ENCODE measurements around the gene EXOC6. TPM values are rescaled to one million over a fixed set of nuclear protein-coding genes. Genes with fewer than 3 reads are reported as not detected.
A peak's percentile ranks its signal among the peaks of the same experiment; 100 is the strongest.

The EXOC6 gene
- polyA plus RNA-seq, 1 experiment, result 23.8 TPM

DNA sequence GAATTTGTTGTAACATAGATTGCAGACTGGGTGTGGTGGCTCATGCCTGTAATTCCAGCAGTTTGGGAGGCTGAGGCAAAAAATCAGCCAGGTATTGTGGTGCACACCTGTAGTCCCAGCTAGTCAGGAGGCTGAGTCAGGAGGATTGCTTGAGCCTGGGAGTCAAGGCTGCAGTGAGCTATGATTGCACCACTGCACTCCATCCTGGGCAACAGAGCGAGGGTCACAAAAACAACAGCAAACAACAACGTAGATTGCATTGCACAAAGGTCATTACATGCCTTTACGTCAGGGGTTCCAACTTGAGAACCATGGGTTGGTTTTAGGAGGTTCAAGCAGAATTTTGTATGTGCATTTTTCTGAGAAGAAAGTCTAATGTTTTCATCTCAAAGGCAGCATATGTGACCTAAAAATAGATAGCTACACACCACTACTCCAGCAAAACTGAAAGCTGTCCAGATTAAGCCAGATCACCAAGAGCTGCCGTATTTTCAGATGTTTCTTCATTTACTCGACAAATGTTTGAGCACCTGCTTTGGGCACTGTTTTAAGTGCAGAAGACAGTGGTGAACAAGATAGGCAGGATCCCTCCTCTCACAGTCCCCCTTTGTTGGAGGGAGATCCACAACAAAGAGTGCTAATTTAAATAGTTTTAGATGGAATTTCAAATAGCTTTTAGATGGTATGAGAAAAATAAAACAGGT is 183.9 kb downstream of the EXOC6 start:
- ChIA-PET CTCF (interaction anchor here (0.8 to 6.4 kb wide), 4 partner anchors 11 to 31 kb away, joined by 3 to 42 read pairs (median 4); no protein-coding TSS in a partner anchor), POLR2A (interaction anchor here (0.7 kb wide), 1 partner anchor 43 kb away, joined by 3 read pairs; no protein-coding TSS in a partner anchor)
- DNase-seq (ENCODE audit: low read depth), result no peak
- H3K36me3 ChIP-seq (ENCODE audit: control insufficient read depth, insufficient read depth, low read length), result no peaks in the 10 kb centered on the region
- no peak overlapping the region for H3K4me3 ChIP-seq (ENCODE audit: low read depth, low read length)
- no peaks in the 10 kb centered on the region for H3K27me3 ChIP-seq (ENCODE audit: control insufficient read depth, insufficient read depth, low read length)
- TF ChIP-seq, protein P1, sequence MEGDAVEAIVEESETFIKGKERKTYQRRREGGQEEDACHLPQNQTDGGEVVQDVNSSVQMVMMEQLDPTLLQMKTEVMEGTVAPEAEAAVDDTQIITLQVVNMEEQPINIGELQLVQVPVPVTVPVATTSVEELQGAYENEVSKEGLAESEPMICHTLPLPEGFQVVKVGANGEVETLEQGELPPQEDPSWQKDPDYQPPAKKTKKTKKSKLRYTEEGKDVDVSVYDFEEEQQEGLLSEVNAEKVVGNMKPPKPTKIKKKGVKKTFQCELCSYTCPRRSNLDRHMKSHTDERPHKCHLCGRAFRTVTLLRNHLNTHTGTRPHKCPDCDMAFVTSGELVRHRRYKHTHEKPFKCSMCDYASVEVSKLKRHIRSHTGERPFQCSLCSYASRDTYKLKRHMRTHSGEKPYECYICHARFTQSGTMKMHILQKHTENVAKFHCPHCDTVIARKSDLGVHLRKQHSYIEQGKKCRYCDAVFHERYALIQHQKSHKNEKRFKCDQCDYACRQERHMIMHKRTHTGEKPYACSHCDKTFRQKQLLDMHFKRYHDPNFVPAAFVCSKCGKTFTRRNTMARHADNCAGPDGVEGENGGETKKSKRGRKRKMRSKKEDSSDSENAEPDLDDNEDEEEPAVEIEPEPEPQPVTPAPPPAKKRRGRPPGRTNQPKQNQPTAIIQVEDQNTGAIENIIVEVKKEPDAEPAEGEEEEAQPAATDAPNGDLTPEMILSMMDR (IDR thresholded peaks at IDR 0.05; ENCODE audit: insufficient read depth, low read depth, low read length), result no peak

DNA sequence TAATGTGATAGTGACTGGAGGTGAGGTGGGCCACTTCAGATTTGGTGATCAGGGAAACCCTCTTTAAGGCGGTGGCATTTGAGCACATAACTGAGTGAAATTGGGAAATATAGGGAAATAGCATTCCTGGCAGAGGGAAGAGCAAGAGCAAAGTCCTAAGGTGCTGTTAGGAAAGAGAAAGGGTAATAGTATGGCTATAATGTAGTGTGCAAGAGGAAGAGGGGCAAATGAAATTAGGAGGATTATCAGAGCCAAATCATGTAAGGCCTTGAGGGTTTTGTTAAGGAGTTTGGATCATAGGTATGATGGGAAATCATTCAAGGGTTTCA is 184.5 kb downstream of the EXOC6 start:
- no peak overlapping the region for H3K4me3 ChIP-seq (ENCODE audit: low read depth, low read length)
- POLR2A ChIA-PET, result interaction anchor here (0.7 kb wide), 1 partner anchor 42 kb away, joined by 3 read pairs; no protein-coding TSS in a partner anchor
- H3K27me3 ChIP-seq (ENCODE audit: control insufficient read depth, insufficient read depth, low read length), result no peaks in the 10 kb centered on the region
- no peaks in the 10 kb centered on the region for H3K36me3 ChIP-seq (ENCODE audit: control insufficient read depth, insufficient read depth, low read length)
- TF ChIP-seq, protein P1 (IDR thresholded peaks at IDR 0.05; ENCODE audit: insufficient read depth, low read depth, low read length), result no peak
- DNase-seq (ENCODE audit: low read depth), result no peak
- CTCF ChIA-PET, result interaction anchor here (0.8 to 6.4 kb wide), 4 partner anchors 10 to 31 kb away, joined by 3 to 42 read pairs (median 4); no protein-coding TSS in a partner anchor

DNA sequence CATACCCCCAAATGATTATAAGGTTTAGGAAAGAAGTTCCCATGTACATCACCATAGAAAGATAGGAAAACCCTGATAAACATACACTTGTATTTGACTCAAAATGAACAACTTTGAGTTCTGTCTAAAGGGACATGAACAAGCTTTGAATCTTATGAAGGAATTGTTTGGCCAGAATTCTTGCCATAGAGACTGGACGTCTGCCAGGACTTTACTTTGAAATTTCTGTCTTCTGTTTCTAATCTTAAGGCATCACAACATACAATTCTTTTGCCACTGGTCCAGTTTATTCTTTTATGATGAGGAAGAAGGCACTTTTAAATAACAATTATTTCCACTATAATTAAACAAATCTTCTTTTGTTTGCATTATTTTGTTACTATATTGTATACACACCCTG is 186.1 kb downstream of the EXOC6 start:
- Histone ChIP-seq H3K36me3 (ENCODE audit: control insufficient read depth, insufficient read depth, low read length) (no peaks in the 10 kb centered on the region), H3K27me3 (ENCODE audit: control insufficient read depth, insufficient read depth, low read length) (no peaks in the 10 kb centered on the region), H3K4me3 (ENCODE audit: low read depth, low read length) (no peak overlapping the region)
- CTCF ChIA-PET, result interaction anchor here (0.6 to 6.4 kb wide), 4 partner anchors 15 to 85 kb away, joined by 3 to 42 read pairs (median 4); no protein-coding TSS in a partner anchor
- TF ChIP-seq, protein P1 (IDR thresholded peaks at IDR 0.05; ENCODE audit: insufficient read depth, low read depth, low read length), result no peak
- POLR2A ChIA-PET, result no interaction called here
- DNase-seq (ENCODE audit: low read depth), result no peak

DNA sequence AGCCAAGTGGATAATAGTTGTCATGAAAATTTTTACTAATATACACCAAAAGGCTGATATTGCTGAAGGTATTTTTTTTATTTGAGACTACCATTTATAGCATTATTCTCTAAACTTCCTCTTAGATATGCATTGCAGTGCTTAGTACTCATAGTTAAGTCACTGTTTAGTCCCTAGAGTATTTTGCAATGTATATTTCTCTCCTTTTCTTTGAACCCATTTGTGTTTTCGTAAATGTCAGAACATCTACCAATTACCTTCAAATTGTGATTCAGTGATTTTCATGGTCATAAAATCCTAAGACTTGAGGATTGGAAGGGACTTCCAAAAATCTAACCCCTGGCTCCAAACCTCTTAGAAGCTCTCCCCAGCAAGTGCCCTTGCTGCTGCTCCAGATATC is 190.8 kb downstream of the EXOC6 start:
- TF ChIP-seq, protein P1 (IDR thresholded peaks at IDR 0.05; ENCODE audit: insufficient read depth, low read depth, low read length), result no peak
- no peak overlapping the region for H3K4me3 ChIP-seq (ENCODE audit: low read depth, low read length)
- H3K36me3 ChIP-seq (ENCODE audit: control insufficient read depth, insufficient read depth, low read length), result no peaks in the 10 kb centered on the region
- ChIA-PET CTCF (interaction anchor here (0.6 to 7.7 kb wide), 16 partner anchors 9 to 126 kb away, joined by 3 to 81 read pairs (median 5); no protein-coding TSS in a partner anchor), POLR2A (no interaction called here)
- H3K27me3 ChIP-seq (ENCODE audit: control insufficient read depth, insufficient read depth, low read length), result no peaks in the 10 kb centered on the region
- DNase-seq (ENCODE audit: low read depth), result no peak

DNA sequence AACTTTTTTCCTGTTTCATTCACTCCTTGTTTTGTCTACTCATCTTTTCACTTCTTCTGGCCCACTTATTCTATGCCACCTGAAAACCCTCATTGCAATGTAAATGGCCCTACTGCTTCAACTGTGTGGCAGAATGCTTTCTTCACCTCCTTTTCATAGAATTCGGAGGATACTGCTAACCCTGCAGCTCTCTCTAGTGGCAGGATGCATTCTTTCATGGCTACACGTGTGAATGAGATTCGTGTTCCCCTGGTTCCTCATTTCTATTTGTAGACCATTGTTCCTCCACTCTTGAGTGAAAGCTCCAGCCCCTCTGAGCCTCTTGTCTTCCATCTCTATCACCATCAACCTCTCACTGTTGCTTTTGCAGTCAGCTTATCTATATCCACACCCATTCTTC is 191.4 kb downstream of the EXOC6 start:
- DNase-seq (ENCODE audit: low read depth), result no peak
- H3K4me3 ChIP-seq (ENCODE audit: low read depth, low read length), result no peak overlapping the region
- H3K27me3 ChIP-seq (ENCODE audit: control insufficient read depth, insufficient read depth, low read length), result no peaks in the 10 kb centered on the region
- TF ChIP-seq, protein P1 (IDR thresholded peaks at IDR 0.05; ENCODE audit: insufficient read depth, low read depth, low read length), result peak; percentile 79
- POLR2A ChIA-PET, result no interaction called here
- no peaks in the 10 kb centered on the region for H3K36me3 ChIP-seq (ENCODE audit: control insufficient read depth, insufficient read depth, low read length)
- CTCF ChIA-PET, result interaction anchor here (0.6 to 7.7 kb wide), 17 partner anchors 9 to 127 kb away, joined by 3 to 81 read pairs (median 5); no protein-coding TSS in a partner anchor

Measured in BJ (cell line).